B cell (primary cell): ENCODE results near the gene AHRR. TPM values are rescaled to one million over a fixed set of nuclear protein-coding genes. Genes with fewer than 3 reads are reported as not detected.

ENCODE experiments used
- ATAC-seq: fragments of 200-7000 bp; cut with Tn5 transposase; one replicate; pipeline ENCODE4 v1.10.0; 2021; ENCODE audit warnings: low read depth, mild to moderate bottlenecking, moderate number of reproducible peaks, moderate library complexity
- CTCF ChIA-PET: fragments of 350-600 bp; sonication (Branson Sonifier 250); formaldehyde crosslinking; loops from one replicate; lab custom pipeline; 2021; ENCODE audit warnings: antibody characterized with exemption, inconsistent platforms; lab: Charles Lee
- POLR2A ChIA-PET: fragments of 350-600 bp; sonication (Branson Sonifier 250); formaldehyde crosslinking; loops from one replicate; lab custom pipeline; 2021; ENCODE audit warnings: antibody characterized with exemption; lab: Charles Lee
- DNase-seq: peaks from one replicate; pipeline ENCODE4 v3.0.0; 2013
- H2AFZ ChIP-seq: 2 replicates; pipeline ENCODE4 v1.6.1; 2012; ENCODE audit warnings: mild to moderate bottlenecking, low read depth, low read length; ENCODE audit not compliant: insufficient read depth, poor library complexity, severe bottlenecking
- H3K27ac ChIP-seq, 2 donors: 1 replicate in 1 of 2; 2 replicates in 1 of 2; pipeline ENCODE4 v1.5.1; 2012 to 2013; ENCODE audit warnings: low read length in 2 of 2, mild to moderate bottlenecking in 2 of 2, moderate library complexity in 1 of 2
- H3K27me3 ChIP-seq, 4 experiments: fragments of 200-600 bp in 1 of 4; sonication (generic) in 1 of 4; replicated peaks in 1 of 4; 1 replicate in 2 of 4; 2 replicates in 2 of 4; pipeline versions ENCODE4 v1.6.1 to v1.7.0; 2013 to 2016; ENCODE audit warnings: low read length in 3 of 4, mild to moderate bottlenecking in 2 of 4, mixed read lengths in 1 of 4, moderate library complexity in 1 of 4; ENCODE audit not compliant: insufficient read depth in 4 of 4, control insufficient read depth in 3 of 4; ENCODE audit errors: control extremely low read depth in 1 of 4
- H3K36me3 ChIP-seq, 2 experiments: replicated peaks in 1 of 2; 1 replicate in 1 of 2; 2 replicates in 1 of 2; pipeline versions ENCODE4 v1.6.1 to v1.7.1; 2013; ENCODE audit warnings: low read length in 1 of 2; ENCODE audit not compliant: insufficient read depth in 2 of 2, control insufficient read depth in 1 of 2; ENCODE audit errors: control extremely low read depth in 1 of 2, extremely low read depth in 1 of 2
- H3K4me1 ChIP-seq, 2 donors: fragments of 200-600 bp in 1 of 2; sonication (generic) in 1 of 2; 1 replicate in 1 of 2; 2 replicates in 1 of 2; pipeline versions ENCODE4 v1.5.1 to v1.6.1; 2013 to 2017; ENCODE audit warnings: low read length in 2 of 2; ENCODE audit not compliant: control insufficient read depth in 2 of 2, insufficient read depth in 2 of 2
- H3K4me2 ChIP-seq: replicated peaks from 2 replicates; pipeline ENCODE3; 2012; ENCODE audit warnings: mild to moderate bottlenecking, low read depth, low read length; ENCODE audit not compliant: poor library complexity, severe bottlenecking
- H3K4me3 ChIP-seq, 5 experiments: fragments of 200-600 bp in 1 of 5; sonication (generic) in 1 of 5; 1 replicate in 3 of 5; 2 replicates in 2 of 5; pipeline versions ENCODE4 v1.5.1 to v1.7.0; 2011 to 2016; ENCODE audit warnings: low read length in 4 of 5, mild to moderate bottlenecking in 4 of 5, low read depth in 2 of 5, control low read depth in 1 of 5, moderate library complexity in 1 of 5; ENCODE audit not compliant: insufficient read depth in 1 of 5; ENCODE audit errors: control extremely low read depth in 1 of 5, extremely low read depth in 1 of 5
- H3K79me2 ChIP-seq: fragments of 200-600 bp; sonication (generic); one replicate; pipeline ENCODE4 v1.6.0; 2016; ENCODE audit warnings: low read length; ENCODE audit not compliant: control insufficient read depth, insufficient read depth
- H3K9ac ChIP-seq: fragments of 200-600 bp; sonication (generic); 2 replicates; pipeline ENCODE4 v1.6.1; 2017; ENCODE audit warnings: mild to moderate bottlenecking, low read length, moderate library complexity
- H3K9me3 ChIP-seq, 3 donors: one replicate each; pipeline versions ENCODE4 v1.6.1 to v1.7.1; 2013; ENCODE audit warnings: low read length in 2 of 3; ENCODE audit not compliant: control insufficient read depth in 2 of 3, insufficient read depth in 1 of 3; ENCODE audit errors: control extremely low read depth in 1 of 3
- H4K20me1 ChIP-seq: 2 replicates; pipeline ENCODE4 v1.6.0; 2012; ENCODE audit warnings: mild to moderate bottlenecking, low read length; ENCODE audit not compliant: insufficient read depth, control insufficient read depth, poor library complexity, severe bottlenecking
- H3K27ac Mint-ChIP-seq: one replicate; pipeline ENCODE4 v1.8.0; 2021; ENCODE audit warnings: mixed read lengths
- H3K27me3 Mint-ChIP-seq: one replicate; pipeline ENCODE4 v1.8.0; 2021; ENCODE audit warnings: mixed read lengths
- H3K4me1 Mint-ChIP-seq: one replicate; pipeline ENCODE4 v1.8.0; 2021; ENCODE audit warnings: mixed read lengths
- H3K4me3 Mint-ChIP-seq: one replicate; pipeline ENCODE4 v1.8.0; 2021; ENCODE audit warnings: mixed read lengths
- H3K9me3 Mint-ChIP-seq: one replicate; pipeline ENCODE4 v1.8.0; 2022; ENCODE audit warnings: mixed read lengths; ENCODE audit not compliant: insufficient read depth
- EZH2 ChIP-seq: IDR thresholded peaks from 2 replicates; pipeline ENCODE4 v1.6.1; 2012; ENCODE audit warnings: borderline replicate concordance, low read depth, mild to moderate bottlenecking, moderate library complexity, low read length; ENCODE audit not compliant: insufficient read depth, poor library complexity, severe bottlenecking
- WGBS: methylation state at CpG from one replicate; pipeline ENCODE4 v1.1.5; 2013; ENCODE audit warnings: missing lambda C conversion rate; ENCODE audit not compliant: insufficient coverage; 5-methylcytosine and 5-hydroxymethylcytosine counted together
- intact Hi-C: fragments of 100-400 bp; cut with micrococcal nuclease; formaldehyde crosslinking; loops from one replicate; pipeline ENCODE4 v1.10.0; 2022
- polyA plus RNA-seq: library from polyadenylated mRNA; depleted of rRNA; stranded (reverse); fragments of >200 nt; gene quantifications from 2 replicates; pipeline ENCODE4 v1.2.3, GENCODE V29; 2012
- total RNA-seq, 2 donors: library from RNA; stranded (reverse); fragments of 120-200 nt in 1 of 2; gene quantifications; 1 replicate in 1 of 2; 2 replicates in 1 of 2; pipeline versions ENCODE4 v1.2.3 to v1.2.4, GENCODE V29; 2013 to 2022
- TF ChIP-seq, protein P1 (sequence below): fragments of 200-600 bp; IDR thresholded peaks from one replicate; pipeline ENCODE4 v1.8.0; 2022; ENCODE audit warnings: antibody characterized with exemption, mild to moderate bottlenecking

The AHRR gene
- total and polyA plus RNA-seq, 2 donors (not counting 1 experiment from before 2014, with no cell fraction given) = 0.13 to 1.7 TPM

- no peak for TF ChIP-seq EZH2
- TF ChIP-seq, protein P1, sequence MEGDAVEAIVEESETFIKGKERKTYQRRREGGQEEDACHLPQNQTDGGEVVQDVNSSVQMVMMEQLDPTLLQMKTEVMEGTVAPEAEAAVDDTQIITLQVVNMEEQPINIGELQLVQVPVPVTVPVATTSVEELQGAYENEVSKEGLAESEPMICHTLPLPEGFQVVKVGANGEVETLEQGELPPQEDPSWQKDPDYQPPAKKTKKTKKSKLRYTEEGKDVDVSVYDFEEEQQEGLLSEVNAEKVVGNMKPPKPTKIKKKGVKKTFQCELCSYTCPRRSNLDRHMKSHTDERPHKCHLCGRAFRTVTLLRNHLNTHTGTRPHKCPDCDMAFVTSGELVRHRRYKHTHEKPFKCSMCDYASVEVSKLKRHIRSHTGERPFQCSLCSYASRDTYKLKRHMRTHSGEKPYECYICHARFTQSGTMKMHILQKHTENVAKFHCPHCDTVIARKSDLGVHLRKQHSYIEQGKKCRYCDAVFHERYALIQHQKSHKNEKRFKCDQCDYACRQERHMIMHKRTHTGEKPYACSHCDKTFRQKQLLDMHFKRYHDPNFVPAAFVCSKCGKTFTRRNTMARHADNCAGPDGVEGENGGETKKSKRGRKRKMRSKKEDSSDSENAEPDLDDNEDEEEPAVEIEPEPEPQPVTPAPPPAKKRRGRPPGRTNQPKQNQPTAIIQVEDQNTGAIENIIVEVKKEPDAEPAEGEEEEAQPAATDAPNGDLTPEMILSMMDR = no peak
- POLR2A ChIA-PET = no interaction called here
- intact Hi-C loops = no loop called here
- no peak overlapping the region for H3K9ac ChIP-seq
- Mint-ChIP-seq H3K4me1 (peaks cover 14% of the 10 kb centered on the region), H3K27ac (no peak overlapping the region), H3K9me3 (no peaks in the 10 kb centered on the region), H3K27me3 (peaks cover 19% of the 10 kb centered on the region), H3K4me3 (no peak overlapping the region)
- H3K79me2 ChIP-seq = no peaks in the 10 kb centered on the region
- peaks cover 24 to 25% of the 10 kb centered on the region in 2 donors for H3K4me1 ChIP-seq
- H3K4me3 ChIP-seq = no peak overlapping the region
- H3K4me2 ChIP-seq = no peak overlapping the region
- CTCF ChIA-PET = interaction anchor here (1.6 kb wide), 1 partner anchor 112 kb away, joined by 7 read pairs; no protein-coding TSS in a partner anchor
- peaks cover 3 to 14% of the 10 kb centered on the region in 2 experiments for H3K36me3 ChIP-seq
- peaks cover 0 to 46% (median 20%) of the 10 kb centered on the region in 4 experiments for H3K27me3 ChIP-seq
- H2AFZ ChIP-seq = no peak overlapping the region
- DNase-seq (no peak), ATAC-seq (no peak)
- H3K9me3 ChIP-seq = peaks cover 0 to 12% (median 0%) of the 10 kb centered on the region in 3 donors
- H3K27ac ChIP-seq = no peak overlapping the region
- WGBS = 64% methylated on average over 18 of the region's 18 CpGs
- H4K20me1 ChIP-seq = peaks cover 14% of the 10 kb centered on the region
Observed at GRCh38 chr5:318931-319601, 2.4 kb upstream of the AHRR start.
